ENCODE measurements around the gene SPTBN5.

Gene SPTBN5

DNA sequence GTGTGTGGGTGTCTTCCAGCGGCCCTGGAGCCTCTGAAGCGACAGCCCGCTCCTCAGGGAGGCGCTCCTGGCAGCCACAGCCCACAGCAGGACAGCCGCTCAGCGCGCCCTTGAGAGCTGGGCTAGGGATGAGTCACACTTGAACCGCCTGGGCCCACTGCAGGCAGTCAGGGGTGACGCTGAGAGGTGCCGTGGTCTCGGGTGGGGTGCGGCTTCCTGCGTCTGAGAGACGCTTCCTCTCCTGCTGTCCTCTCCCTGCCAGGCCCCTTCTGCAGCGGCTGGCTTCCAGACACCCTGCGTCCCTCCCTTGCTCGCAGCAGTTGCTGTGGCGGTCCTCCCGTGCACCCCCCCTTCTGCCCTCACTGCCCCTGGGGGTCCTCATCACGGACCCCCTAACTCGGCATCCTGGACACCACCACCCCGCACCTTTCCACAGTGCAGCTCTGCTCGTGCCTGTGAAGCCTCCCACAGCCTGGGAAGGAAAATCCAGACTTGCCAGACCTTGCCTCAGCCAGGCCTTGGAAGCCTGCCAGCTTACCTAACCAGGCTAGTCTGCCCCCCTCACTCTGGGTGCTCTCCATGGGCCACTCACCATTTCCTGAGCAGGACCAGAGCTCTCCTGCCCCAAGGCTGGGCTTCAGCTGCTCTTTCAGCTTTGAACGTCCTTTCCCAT is 1.1 kb upstream of the SPTBN5 start:
- TF ChIP-seq, protein P1, sequence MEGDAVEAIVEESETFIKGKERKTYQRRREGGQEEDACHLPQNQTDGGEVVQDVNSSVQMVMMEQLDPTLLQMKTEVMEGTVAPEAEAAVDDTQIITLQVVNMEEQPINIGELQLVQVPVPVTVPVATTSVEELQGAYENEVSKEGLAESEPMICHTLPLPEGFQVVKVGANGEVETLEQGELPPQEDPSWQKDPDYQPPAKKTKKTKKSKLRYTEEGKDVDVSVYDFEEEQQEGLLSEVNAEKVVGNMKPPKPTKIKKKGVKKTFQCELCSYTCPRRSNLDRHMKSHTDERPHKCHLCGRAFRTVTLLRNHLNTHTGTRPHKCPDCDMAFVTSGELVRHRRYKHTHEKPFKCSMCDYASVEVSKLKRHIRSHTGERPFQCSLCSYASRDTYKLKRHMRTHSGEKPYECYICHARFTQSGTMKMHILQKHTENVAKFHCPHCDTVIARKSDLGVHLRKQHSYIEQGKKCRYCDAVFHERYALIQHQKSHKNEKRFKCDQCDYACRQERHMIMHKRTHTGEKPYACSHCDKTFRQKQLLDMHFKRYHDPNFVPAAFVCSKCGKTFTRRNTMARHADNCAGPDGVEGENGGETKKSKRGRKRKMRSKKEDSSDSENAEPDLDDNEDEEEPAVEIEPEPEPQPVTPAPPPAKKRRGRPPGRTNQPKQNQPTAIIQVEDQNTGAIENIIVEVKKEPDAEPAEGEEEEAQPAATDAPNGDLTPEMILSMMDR (IDR thresholded peaks at IDR 0.05; ENCODE audit: low read depth, low read length, poor library complexity, severe bottlenecking) = no peak
- no peak for TF ChIP-seq EZH2phosphoT487 (IDR thresholded peaks at IDR 0.05; ENCODE audit: borderline replicate concordance, low read length)
- Histone ChIP-seq H3K79me2 (ENCODE audit: control insufficient read depth, low read length) (no peaks in the 10 kb centered on the region), H3K4me1 (ENCODE audit: control insufficient read depth, low read length) (peaks cover 23% of the 10 kb centered on the region), H3K27me3 (ENCODE audit: control insufficient read depth, low read length) (no peaks in the 10 kb centered on the region), H4K20me1 (ENCODE audit: control insufficient read depth, insufficient read depth, low read depth, low read length) (no peaks in the 10 kb centered on the region), H3K4me2 (ENCODE audit: low read length) (peak overlapping the region; percentile 41), H3K9me3 (ENCODE audit: control insufficient read depth, insufficient read depth, low read length) (no peaks in the 10 kb centered on the region), H3K27ac (ENCODE audit: low read depth, low read length) (no peak overlapping the region), H3F3A (ENCODE audit: control insufficient read depth, insufficient read depth) (no peaks in the 10 kb centered on the region), H3K4me3 (ENCODE audit: low read length) (no peak overlapping the region), H3K9me2 (replicated peaks; ENCODE audit: control insufficient read depth, low read length) (no peaks in the 10 kb centered on the region), H3K36me3 (ENCODE audit: control insufficient read depth, low read length) (no peaks in the 10 kb centered on the region)

DNA sequence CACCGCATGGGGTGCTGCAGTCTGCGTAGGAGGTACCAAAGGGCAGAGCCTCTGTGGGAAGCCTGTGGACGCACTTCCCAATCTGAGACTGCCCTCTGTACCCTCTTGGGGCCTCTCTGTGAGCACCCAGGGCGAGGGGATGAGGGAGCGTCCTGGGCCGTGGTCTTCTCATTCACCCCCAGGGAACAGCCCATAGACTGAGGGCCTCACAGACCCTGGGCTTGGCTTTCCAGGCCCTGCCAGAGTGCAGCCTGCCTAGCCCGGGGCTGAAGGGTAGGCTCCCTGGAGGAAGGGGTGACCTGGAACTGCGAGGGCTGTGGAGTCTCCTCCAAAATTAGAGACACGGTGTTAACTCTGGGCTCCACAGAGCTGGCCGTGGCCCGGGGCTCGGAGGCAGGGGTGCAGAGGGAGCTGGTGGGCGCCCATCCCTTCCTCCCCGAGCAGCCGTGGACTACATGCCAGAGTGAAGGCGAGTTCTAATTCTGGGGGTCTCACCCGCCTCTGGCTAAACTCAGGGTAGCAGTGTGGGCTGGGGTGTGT is 468 bp upstream of the SPTBN5 start:
- H3K4me3 ChIP-seq (ENCODE audit: low read length) = no peak overlapping the region
- H3K27ac ChIP-seq (ENCODE audit: low read depth, low read length) = no peak overlapping the region
- no peaks in the 10 kb centered on the region for H3K27me3 ChIP-seq (ENCODE audit: control insufficient read depth, low read length)
- H3K36me3 ChIP-seq (ENCODE audit: control insufficient read depth, low read length) = no peaks in the 10 kb centered on the region
- H3F3A ChIP-seq (ENCODE audit: control insufficient read depth, insufficient read depth) = no peaks in the 10 kb centered on the region
- peak overlapping the region; percentile 41 for H3K4me2 ChIP-seq (ENCODE audit: low read length)
- H3K9me3 ChIP-seq (ENCODE audit: control insufficient read depth, insufficient read depth, low read length) = no peaks in the 10 kb centered on the region
- peaks cover 24% of the 10 kb centered on the region for H3K4me1 ChIP-seq (ENCODE audit: control insufficient read depth, low read length)
- TF ChIP-seq, protein P1 (IDR thresholded peaks at IDR 0.05; ENCODE audit: low read depth, low read length, poor library complexity, severe bottlenecking) = no peak
- TF ChIP-seq EZH2phosphoT487 (IDR thresholded peaks at IDR 0.05; ENCODE audit: borderline replicate concordance, low read length) = no peak
- H3K79me2 ChIP-seq (ENCODE audit: control insufficient read depth, low read length) = no peaks in the 10 kb centered on the region
- no peaks in the 10 kb centered on the region for H3K9me2 ChIP-seq (replicated peaks; ENCODE audit: control insufficient read depth, low read length)
- no peaks in the 10 kb centered on the region for H4K20me1 ChIP-seq (ENCODE audit: control insufficient read depth, insufficient read depth, low read depth, low read length)

DNA sequence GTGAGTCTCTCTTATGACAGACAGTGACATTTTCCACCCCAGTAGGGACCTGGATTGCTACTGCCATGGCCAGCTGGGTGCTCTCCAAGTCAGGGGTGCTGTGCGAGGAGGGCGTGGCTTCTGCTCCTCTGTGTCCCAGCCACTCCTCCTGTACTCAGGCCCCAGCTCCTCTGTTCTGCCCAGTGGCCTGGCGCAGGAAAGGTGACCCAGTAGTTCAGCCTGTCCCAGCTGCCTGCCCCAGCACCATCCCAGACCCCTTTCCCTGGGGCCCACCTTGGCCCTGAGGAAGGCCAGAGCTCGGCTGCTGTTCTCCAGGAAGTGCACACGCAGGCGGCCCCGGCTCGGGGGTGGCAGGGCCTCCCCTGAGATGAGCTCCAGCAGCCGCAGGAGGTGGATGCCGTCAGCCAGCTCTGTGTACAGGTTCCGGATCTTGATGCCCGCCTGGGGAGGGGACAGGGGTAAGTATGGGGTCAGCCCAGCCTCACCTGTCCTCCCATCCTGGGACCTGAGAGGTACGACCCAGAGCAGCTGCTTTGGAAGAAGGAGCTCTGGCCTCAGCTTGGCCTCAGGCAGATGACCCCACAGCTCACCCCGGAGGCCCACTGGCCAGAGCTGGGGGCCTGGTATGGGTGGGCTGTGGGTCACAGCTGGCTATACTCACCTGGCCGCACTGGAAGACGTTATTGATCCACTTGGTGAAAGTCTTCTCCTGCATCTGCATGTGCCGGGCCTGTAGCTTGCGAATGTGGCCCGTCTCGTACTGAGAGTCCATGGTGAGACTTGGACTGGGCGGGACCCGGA is 1.0 kb downstream of the SPTBN5 start:
- Histone ChIP-seq H3K4me2 (ENCODE audit: low read length) (peak overlapping the region; percentile 25; the same call in 1 of the 2 replicates), H3K27ac (ENCODE audit: low read depth, low read length) (no peak overlapping the region), H4K20me1 (ENCODE audit: control insufficient read depth, insufficient read depth, low read depth, low read length) (no peaks in the 10 kb centered on the region), H3K4me3 (ENCODE audit: low read length) (no peak overlapping the region), H3K79me2 (ENCODE audit: control insufficient read depth, low read length) (no peaks in the 10 kb centered on the region), H3F3A (ENCODE audit: control insufficient read depth, insufficient read depth) (no peaks in the 10 kb centered on the region), H3K4me1 (ENCODE audit: control insufficient read depth, low read length) (peaks cover 38% of the 10 kb centered on the region), H3K27me3 (ENCODE audit: control insufficient read depth, low read length) (no peaks in the 10 kb centered on the region), H3K9me3 (ENCODE audit: control insufficient read depth, insufficient read depth, low read length) (no peaks in the 10 kb centered on the region), H3K9me2 (replicated peaks; ENCODE audit: control insufficient read depth, low read length) (no peaks in the 10 kb centered on the region), H3K36me3 (ENCODE audit: control insufficient read depth, low read length) (no peaks in the 10 kb centered on the region)
- TF ChIP-seq EZH2phosphoT487 (IDR thresholded peaks at IDR 0.05; ENCODE audit: borderline replicate concordance, low read length) = no peak
- TF ChIP-seq, protein P1 (IDR thresholded peaks at IDR 0.05; ENCODE audit: low read depth, low read length, poor library complexity, severe bottlenecking) = no peak

Measured in DOHH2 (cell line).